HUES48 (cell line): ENCODE measurements around the gene C11orf71.

Experiments
- H3K27ac ChIP-seq: one replicate; pipeline ENCODE4 v1.7.0; 2013; ENCODE audit warnings: low read depth, low read length, inconsistent platforms
- H3K27me3 ChIP-seq: 2 replicates; pipeline ENCODE4 v1.6.1; 2013; ENCODE audit warnings: mild to moderate bottlenecking, low read length; ENCODE audit not compliant: control insufficient read depth, insufficient read depth
- H3K36me3 ChIP-seq: 2 replicates; pipeline ENCODE4 v1.6.1; 2013; ENCODE audit warnings: low read length; ENCODE audit not compliant: control insufficient read depth, insufficient read depth
- H3K4me1 ChIP-seq: 2 replicates; pipeline ENCODE4 v1.6.1; 2013; ENCODE audit warnings: mild to moderate bottlenecking, low read length; ENCODE audit not compliant: control insufficient read depth, insufficient read depth
- H3K4me3 ChIP-seq: 2 replicates; pipeline ENCODE4 v1.5.1; 2013; ENCODE audit warnings: mild to moderate bottlenecking, low read depth, low read length
- H3K9ac ChIP-seq: 2 replicates; pipeline ENCODE4 v1.6.1; 2013; ENCODE audit warnings: mild to moderate bottlenecking, low read depth, low read length, moderate library complexity
- H3K9me3 ChIP-seq: 2 replicates; pipeline ENCODE4 v1.6.1; 2013; ENCODE audit warnings: low read length; ENCODE audit not compliant: control insufficient read depth, insufficient read depth

The C11orf71 gene

DNA sequence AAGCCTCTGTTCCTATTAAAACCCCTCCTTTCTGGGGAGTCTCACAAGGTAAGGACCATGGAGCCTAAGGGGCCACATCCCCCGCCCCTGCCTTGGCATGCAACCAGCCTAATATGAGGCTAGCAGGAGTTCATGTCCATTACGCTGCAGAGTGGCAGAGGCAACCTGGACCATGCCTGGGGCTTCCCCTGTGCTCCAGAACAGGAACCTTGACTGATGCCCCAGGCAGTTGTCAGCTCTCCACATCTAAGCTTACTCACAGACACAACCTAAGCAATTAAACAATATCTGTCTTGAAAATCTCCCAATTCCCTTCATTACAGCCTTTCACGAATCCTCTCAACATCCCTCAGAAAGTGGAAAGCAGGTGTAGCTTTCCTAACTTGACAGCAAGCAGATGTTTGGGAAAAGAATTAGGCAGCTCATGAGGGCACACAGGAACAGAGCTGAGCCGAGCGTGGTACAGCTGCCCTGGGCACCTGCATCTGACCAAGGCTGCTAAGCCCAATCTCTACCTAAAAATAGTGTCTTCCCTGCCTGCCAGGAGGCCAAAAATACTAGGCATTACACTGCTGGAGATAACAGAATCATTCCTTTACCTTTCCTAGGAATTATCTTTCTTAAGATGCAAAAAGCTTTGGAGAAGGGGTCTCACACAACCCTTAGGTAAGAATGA is 20.8 kb downstream of the C11orf71 start:
- no peak overlapping the region for H3K9ac ChIP-seq
- no peak overlapping the region for H3K4me3 ChIP-seq
- no peaks in the 10 kb centered on the region for H3K27me3 ChIP-seq

DNA sequence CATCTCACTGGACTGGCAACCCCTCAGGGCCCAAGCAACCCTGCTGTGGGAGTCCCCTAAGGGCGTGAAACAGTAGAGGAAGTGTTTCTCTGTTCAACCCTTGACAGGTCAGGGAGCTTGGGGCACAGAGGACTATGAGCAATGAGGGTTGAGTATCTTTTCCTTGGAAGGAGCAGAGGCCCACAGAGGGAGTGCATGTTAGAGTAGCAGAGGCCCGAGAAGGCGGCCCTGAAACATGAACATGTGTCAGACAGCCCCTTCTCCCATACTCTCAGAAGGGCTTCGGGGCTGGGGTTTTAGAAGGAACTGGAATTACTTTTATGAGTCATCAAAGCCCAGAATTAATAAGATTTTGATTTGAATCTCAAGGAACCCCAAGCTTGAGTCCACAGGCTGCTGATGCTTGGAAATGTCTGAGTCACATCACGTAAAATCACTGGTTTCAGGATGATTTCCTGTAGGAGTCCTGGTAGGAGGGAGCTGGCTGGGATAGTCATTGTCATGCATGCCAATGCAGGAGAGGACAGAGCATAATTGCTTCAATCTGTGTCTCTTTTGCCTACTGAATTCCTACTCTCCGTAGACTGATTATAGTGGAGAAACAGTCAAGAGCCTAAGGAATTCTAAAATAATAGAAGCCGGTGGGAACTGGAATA is 22.6 kb downstream of the C11orf71 start:
- peaks cover 11% of the 10 kb centered on the region for H3K4me1 ChIP-seq
- H3K9me3 ChIP-seq: no peaks in the 10 kb centered on the region
- H3K4me3 ChIP-seq: no peak overlapping the region
- no peak overlapping the region for H3K9ac ChIP-seq
- H3K36me3 ChIP-seq: no peaks in the 10 kb centered on the region
- H3K27me3 ChIP-seq: no peaks in the 10 kb centered on the region
- H3K27ac ChIP-seq: no peak overlapping the region

More for the DNA sequence above, 20.8 kb downstream of the C11orf71 start:
- H3K4me1 ChIP-seq: peaks cover 11% of the 10 kb centered on the region
- H3K9me3 ChIP-seq: no peaks in the 10 kb centered on the region
- H3K27ac ChIP-seq: no peak overlapping the region
- no peaks in the 10 kb centered on the region for H3K36me3 ChIP-seq

DNA sequence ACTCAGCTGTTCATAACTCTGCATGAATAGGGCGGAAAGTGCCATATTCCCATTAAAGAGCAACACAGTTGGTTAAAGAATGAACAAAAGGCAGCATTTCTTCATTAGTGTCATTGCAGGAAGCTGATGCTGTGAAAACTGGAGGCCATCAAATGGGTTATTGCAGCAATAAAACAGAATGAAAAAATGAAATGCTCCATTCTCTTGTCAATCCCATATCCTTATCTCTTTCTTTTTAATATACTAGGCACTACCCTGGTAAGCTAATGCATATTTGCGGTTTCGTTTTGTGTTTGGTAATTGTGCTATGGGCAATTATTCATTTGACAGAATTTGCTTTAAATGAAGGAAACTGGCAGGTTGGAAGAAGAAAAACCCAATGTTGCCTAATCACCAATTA is 25.3 kb downstream of the C11orf71 start:
- no peaks in the 10 kb centered on the region for H3K9me3 ChIP-seq
- H3K27ac ChIP-seq: no peak overlapping the region
- peaks cover 11% of the 10 kb centered on the region for H3K4me1 ChIP-seq
- no peak overlapping the region for H3K4me3 ChIP-seq
- H3K27me3 ChIP-seq: no peaks in the 10 kb centered on the region
- no peaks in the 10 kb centered on the region for H3K36me3 ChIP-seq
- H3K9ac ChIP-seq: no peak overlapping the region

- no peaks in the 10 kb centered on the region for H3K9me3 ChIP-seq
- H3K9ac ChIP-seq: no peak overlapping the region
- H3K27ac ChIP-seq: no peak overlapping the region
- no peaks in the 10 kb centered on the region for H3K36me3 ChIP-seq
- H3K4me1 ChIP-seq: peaks cover 12% of the 10 kb centered on the region; the same call in 1 of the 2 replicates
- H3K4me3 ChIP-seq: no peak overlapping the region
- no peaks in the 10 kb centered on the region for H3K27me3 ChIP-seq
These were observed 31.2 kb downstream of the C11orf71 start for GRCh38 chr11:114368918-114369680.

DNA sequence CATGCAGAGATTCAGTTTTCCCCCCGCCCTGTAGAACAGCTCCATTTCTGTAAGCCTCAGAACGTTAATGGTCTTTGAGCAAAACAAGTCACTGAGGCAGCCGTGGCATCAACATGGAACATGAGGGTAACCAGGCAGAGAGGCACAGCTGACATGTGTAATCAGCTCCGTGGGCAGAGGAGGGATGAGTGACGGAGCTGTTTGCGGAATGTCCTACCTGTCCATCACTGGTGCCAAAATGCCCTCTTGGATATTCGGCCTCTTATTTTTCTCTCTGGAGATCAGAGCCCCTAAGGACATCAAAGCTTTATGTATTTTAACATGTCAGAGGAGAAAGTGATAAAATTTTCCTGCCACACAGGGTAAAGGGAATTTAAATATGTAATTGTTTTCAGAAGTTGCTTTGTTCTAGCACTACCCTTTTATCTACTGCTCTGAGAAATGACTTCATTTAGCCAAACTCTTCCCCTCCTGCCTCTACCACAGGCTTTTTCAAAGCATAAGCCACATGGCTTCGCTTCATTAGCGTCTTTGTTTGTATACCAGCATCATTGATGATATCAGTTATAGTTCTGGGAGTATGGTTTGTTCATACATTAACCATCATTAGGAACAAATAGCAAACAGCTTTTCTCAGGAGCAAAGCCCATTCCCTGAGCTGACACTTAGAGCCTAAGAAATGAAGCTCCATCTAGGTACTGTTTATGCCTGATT is 32.9 kb downstream of the C11orf71 start:
- no peaks in the 10 kb centered on the region for H3K27me3 ChIP-seq
- no peak overlapping the region for H3K4me3 ChIP-seq
- H3K9ac ChIP-seq: no peak overlapping the region
- no peak overlapping the region for H3K27ac ChIP-seq
- H3K36me3 ChIP-seq: no peaks in the 10 kb centered on the region
- H3K4me1 ChIP-seq: peaks cover 12% of the 10 kb centered on the region; the same call in 1 of the 2 replicates
- no peaks in the 10 kb centered on the region for H3K9me3 ChIP-seq

GRCh38 chr11:114366331-114367243 is 33.7 kb downstream of the C11orf71 start:
- Histone ChIP-seq H3K36me3 (no peaks in the 10 kb centered on the region), H3K9ac (no peak overlapping the region), H3K27me3 (no peaks in the 10 kb centered on the region), H3K9me3 (no peaks in the 10 kb centered on the region), H3K4me1 (peaks cover 12% of the 10 kb centered on the region; the same call in 1 of the 2 replicates), H3K27ac (no peak overlapping the region), H3K4me3 (no peak overlapping the region)

GRCh38 chr11:114362958-114363357 is 37.4 kb downstream of the C11orf71 start:
- no peaks in the 10 kb centered on the region for H3K9me3 ChIP-seq
- H3K4me3 ChIP-seq: no peak overlapping the region
- H3K27ac ChIP-seq: no peak overlapping the region
- H3K36me3 ChIP-seq: no peaks in the 10 kb centered on the region
- H3K9ac ChIP-seq: no peak overlapping the region
- H3K27me3 ChIP-seq: no peaks in the 10 kb centered on the region
- H3K4me1 ChIP-seq: peaks cover 12% of the 10 kb centered on the region; the same call in 1 of the 2 replicates

DNA sequence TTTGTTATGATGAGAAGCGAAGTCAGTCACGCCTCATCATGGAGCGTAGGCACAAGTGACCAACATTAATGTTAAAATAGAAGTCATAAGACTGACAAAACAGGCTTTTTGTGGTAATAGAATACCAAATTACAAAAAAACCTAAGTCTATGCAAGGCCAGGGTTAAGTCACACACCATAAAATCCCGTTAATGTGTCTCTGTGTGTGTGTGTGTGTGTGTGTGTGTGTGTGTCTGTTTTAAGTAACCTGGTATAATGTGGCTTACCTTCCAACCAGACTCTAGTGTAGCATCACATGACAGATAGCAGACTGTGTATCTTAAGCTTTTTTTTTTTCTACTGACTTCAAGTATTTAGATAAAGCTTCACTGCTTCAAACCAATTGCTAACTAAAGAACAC is 38.0 kb downstream of the C11orf71 start:
- no peaks in the 10 kb centered on the region for H3K9me3 ChIP-seq
- no peaks in the 10 kb centered on the region for H3K36me3 ChIP-seq
- H3K27me3 ChIP-seq: no peaks in the 10 kb centered on the region
- H3K4me3 ChIP-seq: no peak overlapping the region
- no peak overlapping the region for H3K9ac ChIP-seq
- H3K27ac ChIP-seq: no peak overlapping the region
- peaks cover 9% of the 10 kb centered on the region; the same call in 1 of the 2 replicates for H3K4me1 ChIP-seq

- Histone ChIP-seq H3K9me3 (no peaks in the 10 kb centered on the region), H3K4me1 (no peaks in the 10 kb centered on the region), H3K9ac (no peak overlapping the region), H3K36me3 (no peaks in the 10 kb centered on the region), H3K27ac (no peak overlapping the region), H3K27me3 (no peaks in the 10 kb centered on the region), H3K4me3 (no peak overlapping the region)
These were observed 41.0 kb downstream of the C11orf71 start for GRCh38 chr11:114359342-114359741.

DNA sequence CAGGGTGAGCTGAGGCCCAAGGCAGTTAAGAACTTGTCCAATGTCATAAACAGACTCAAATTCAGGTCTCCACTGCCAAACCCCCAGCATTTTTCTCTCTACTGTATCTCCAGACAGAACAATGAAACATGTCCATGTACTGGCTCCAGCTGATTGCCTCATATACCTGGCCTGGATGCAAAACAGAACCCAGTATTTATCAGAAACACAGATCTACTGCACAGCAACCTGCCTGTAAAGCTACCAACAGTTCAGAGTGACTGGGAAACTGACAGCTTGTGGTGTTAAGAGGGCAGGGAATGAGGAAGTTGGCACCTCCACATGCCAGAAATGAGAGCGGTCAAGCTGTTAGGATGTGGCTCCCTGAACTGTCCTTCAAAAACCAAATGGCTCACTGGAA is 41.6 kb downstream of the C11orf71 start:
- Histone ChIP-seq H3K9ac (no peak overlapping the region), H3K27me3 (no peaks in the 10 kb centered on the region), H3K9me3 (no peaks in the 10 kb centered on the region), H3K4me1 (no peaks in the 10 kb centered on the region), H3K4me3 (no peak overlapping the region; the same call in 1 of the 2 replicates), H3K36me3 (no peaks in the 10 kb centered on the region), H3K27ac (no peak overlapping the region)
